ENCODE data around the gene MRPL55.

The MRPL55 gene

GRCh38 chr1:228109073-228109961, at the start of gene MRPL55:
Gene MRPL55, minus strand, starts transcription at chr1:228109299. Its CDS starts 1,039 bp downstream, at chr1:228108260.
- peak; percentile 97 for DNase-seq (ENCODE audit: low read depth, low spot score)

- DNase-seq (ENCODE audit: low read depth, low spot score) = peak; percentile 61
Observed at GRCh38 chr1:228158151-228159007, 49.3 kb upstream of the MRPL55 start.

GRCh38 chr1:228157729-228158126, 48.6 kb upstream of the MRPL55 start:
- no peak for DNase-seq (ENCODE audit: low read depth, low spot score)

- no peak for DNase-seq (ENCODE audit: low read depth, low spot score)
Observed at GRCh38 chr1:228156941-228157728, 48.0 kb upstream of the MRPL55 start.

- no peak for DNase-seq (ENCODE audit: low read depth, low spot score)
Observed at GRCh38 chr1:228156515-228156881, 47.4 kb upstream of the MRPL55 start.

- no peak for DNase-seq (ENCODE audit: low read depth, low spot score)
Observed at GRCh38 chr1:228155596-228156514, 46.8 kb upstream of the MRPL55 start.

GRCh38 chr1:228154670-228155571, 45.8 kb upstream of the MRPL55 start:
- DNase-seq (ENCODE audit: low read depth, low spot score) = no peak

- no peak for DNase-seq (ENCODE audit: low read depth, low spot score)
Observed at GRCh38 chr1:228154021-228154669, 45.0 kb upstream of the MRPL55 start.

GRCh38 chr1:228152918-228153258, 43.8 kb upstream of the MRPL55 start:
- DNase-seq (ENCODE audit: low read depth, low spot score) = no peak

- no peak for DNase-seq (ENCODE audit: low read depth, low spot score)
Observed at GRCh38 chr1:228152097-228152917, 43.2 kb upstream of the MRPL55 start.

- DNase-seq (ENCODE audit: low read depth, low spot score) = no peak
Observed at GRCh38 chr1:228151180-228151925, 42.3 kb upstream of the MRPL55 start.

- DNase-seq (ENCODE audit: low read depth, low spot score) = no peak
Observed at GRCh38 chr1:228150461-228151179, 41.5 kb upstream of the MRPL55 start.

GRCh38 chr1:228150120-228150460, 41.0 kb upstream of the MRPL55 start:
- no peak for DNase-seq (ENCODE audit: low read depth, low spot score)

- peak; percentile 79 for DNase-seq (ENCODE audit: low read depth, low spot score)
Observed at GRCh38 chr1:228149406-228150119, 40.5 kb upstream of the MRPL55 start, which contains the start of gene GJC2. Gene GJC2, plus strand, starts transcription at chr1:228149930. Its CDS starts 7,829 bp downstream, at chr1:228157759.

GRCh38 chr1:228148935-228149405, 39.9 kb upstream of the MRPL55 start:
- no peak for DNase-seq (ENCODE audit: low read depth, low spot score)

- no peak for DNase-seq (ENCODE audit: low read depth, low spot score)
Observed at GRCh38 chr1:228148196-228148861, 39.2 kb upstream of the MRPL55 start.
